GM19438 (cell line): ENCODE results near the gene LENG9.
"Not testable (repeated sequence)": the region's sequence is repeated elsewhere in the genome, so short reads cannot be mapped to it uniquely, and the experiment has no call there.

Source experiments
- ATAC-seq: cut with Tn5 transposase; IDR thresholded peaks from one replicate; pipeline ENCODE4 v1.9.1; 2021; ENCODE audit warnings: low read depth; ENCODE audit not compliant: unreplicated experiment

The LENG9 gene

DNA sequence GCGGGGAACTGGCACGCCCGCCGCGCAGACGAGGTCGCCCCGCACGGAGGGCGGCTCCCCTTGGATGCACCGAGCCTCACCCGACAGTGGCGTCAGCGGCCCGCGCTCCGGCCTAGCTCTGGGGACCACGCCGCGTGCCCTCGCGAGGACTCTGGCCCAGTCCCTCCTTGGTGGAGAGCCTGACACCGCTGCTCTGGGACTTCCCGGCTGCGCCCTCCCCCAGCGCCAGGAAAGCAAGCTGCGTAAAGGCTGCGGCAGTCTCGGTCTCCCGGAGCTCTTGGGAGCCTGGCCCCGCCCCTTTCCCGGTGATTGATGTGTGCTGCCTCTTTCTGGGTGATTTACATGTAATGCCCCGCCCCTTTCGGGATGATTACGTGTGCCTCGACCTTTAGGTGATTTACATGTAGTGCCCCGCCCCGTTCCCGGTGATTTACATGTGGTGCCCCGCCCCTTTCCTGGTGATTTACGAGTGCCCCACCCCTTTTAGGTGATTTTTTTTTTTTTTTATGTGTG, at the start of gene LENG9:
Gene LENG9, minus strand, starts transcription at position 248 of the 513 bp plus-strand sequence. CDS start 252 bp downstream, outside the sequence.
- peak; percentile 48 for ATAC-seq

DNA sequence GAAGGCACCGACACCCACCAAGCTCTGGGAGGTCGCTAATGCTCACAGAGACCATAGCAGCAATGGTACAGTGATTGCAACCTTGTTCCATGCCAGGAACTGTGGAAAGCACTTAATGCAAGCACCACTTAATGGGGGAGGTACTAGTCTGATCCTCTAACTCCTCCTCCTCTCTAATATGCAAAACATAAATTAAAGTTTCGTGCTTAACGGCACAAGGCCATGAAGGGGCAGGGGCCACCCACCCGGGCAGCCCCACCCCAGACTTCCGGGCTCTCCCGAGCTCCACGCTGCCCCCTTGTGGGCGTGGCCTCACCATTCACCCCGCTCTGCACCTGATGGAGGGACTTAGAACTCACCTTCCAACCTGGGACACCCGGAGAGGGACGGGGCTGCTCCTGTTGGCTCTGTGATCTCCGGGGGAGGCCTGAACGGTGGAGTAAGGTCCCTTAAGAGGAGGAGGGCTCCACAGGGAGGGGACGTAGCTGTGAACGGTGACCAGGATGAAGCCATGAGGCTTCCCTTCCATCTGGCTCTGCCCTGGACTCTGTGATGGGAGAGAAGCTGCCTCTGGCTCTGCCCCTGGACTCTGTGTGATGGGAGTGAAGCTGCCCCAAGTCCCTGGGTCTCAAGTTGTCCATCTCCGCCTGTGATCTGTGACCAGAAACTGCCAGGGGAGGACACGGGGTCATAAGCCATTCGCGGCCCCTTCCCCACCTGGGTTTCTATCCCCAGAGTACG, 45.8 kb upstream of the LENG9 start:
- not testable (repeated sequence) for ATAC-seq

DNA sequence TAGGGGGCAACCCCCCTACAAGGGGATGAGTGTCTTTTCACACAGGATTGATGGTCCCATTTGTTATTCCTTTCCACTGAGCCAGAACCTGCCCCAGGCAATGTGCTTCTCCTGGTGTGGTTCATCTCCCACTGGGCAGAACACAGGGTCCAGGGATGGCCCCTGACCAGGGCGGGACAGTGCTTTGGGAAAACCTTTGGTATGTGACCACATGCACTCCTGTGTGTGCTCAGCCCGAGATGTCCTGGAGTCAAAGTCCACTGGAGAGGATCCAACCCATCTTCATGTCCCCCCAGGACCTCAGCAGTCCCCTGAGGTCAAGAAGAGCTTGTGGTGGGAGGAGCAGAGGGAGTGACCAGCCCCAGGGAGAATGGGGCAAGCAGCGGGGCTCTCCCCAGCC, 44.9 kb upstream of the LENG9 start:
- ATAC-seq, result not testable (repeated sequence)

DNA sequence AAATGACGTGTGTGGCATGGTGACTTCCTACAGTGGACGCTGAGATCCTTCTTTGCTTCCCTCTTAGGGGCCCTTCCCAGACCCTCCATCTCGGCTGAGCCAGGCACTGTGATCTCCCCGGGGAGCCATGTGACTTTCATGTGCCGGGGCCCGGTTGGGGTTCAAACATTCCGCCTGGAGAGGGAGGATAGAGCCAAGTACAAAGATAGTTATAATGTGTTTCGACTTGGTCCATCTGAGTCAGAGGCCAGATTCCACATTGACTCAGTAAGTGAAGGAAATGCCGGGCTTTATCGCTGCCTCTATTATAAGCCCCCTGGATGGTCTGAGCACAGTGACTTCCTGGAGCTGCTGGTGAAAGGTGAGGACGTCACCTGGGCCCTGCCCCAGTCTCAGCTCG, 44.2 kb upstream of the LENG9 start:
- ATAC-seq, result no peak

DNA sequence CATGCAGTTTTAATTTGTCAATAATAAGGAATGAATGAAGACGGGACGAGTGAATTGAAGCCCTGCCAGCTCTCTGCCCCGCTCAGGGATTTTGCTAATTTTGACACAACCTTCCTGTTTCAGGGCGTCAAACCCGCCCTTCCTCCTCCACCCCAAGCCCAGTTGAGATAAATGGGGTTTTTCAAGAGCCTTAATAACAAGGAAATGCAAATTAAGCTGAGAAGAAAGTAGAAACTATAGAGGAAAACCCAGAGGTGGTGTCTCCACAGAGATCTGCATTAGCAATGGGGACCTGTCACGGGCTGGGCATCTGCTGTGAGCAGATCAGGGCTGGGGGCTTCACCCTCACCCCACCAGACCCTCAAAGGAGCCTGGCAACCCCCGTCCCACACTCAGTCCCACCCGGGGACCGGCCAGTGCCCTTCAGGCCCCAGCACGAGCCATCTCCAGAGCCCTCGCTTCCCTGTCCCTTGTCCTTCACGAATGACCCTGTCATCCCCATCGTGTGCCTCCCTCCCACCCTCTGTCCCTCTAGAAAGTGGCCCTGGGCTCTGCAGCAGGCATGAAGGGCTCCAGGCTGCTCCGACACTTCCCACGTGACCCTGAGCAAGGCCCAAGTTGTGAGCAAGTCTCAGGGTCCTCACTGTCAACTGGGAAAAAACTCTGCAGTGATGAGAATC, 43.6 kb upstream of the LENG9 start:
- not testable (repeated sequence) for ATAC-seq

DNA sequence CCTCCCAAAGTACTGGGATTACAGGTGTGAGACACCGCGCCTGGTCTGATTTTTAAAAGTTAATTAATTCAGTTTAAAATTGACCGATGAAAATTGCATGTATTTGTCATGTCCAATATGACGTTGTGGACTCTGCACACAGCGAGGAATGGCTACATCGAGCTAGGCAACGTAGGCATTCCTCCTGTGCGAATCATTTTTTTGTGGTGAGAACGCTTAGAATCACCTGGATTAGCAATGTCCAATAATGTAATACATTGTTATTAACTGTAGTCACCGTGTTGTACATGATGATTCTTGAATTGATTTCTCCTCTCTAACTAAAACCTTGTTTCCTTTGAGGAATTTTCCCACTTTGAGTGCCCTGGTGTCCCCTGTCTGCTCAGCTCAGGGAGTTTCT, 42.5 kb upstream of the LENG9 start:
- ATAC-seq, result no peak

DNA sequence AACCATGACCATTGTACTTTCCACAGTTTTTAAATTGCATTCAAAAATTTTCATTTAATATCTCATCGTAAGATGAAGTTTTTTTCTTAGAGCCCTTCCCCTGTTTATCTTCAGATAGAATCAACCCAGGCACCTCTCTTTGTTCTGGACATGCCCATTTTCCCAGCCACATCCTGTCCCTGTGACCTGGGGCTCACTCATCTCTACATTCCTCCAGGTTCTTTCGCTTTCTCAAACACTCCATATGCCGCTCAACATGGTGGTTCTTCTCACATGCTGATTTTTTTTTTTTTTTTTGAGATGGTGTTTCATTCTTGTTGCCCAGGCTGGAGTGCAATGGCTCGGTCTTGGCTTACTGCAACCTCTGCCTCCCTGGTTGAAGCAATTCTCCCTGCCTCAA, 42.0 kb upstream of the LENG9 start:
- ATAC-seq, result not testable (repeated sequence)

DNA sequence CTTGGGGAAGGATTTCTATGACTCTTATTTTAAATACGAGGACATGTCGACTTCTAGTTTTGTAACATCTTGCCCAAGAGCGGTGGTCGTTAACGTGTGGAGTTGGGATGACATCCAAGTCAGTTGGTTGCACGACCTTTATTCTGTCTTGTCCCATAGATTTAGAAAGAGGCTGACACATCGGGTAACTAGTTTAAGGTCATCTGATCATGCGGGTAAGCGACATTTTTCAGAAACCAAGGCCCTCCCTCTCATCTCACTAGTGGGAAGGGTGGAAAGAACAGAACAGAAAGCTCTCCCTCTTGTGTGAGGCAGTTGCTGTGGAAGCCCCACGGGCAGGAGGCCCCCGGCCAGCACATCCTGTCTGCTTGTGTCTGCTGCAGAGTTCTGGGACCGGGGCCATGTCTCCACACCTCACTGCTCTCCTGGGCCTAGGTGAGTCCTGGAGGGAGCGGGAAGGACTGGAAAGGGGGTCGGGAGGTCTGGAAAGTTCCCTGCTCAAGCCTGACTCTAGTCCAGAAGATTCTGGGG, 39.0 kb upstream of the LENG9 start, which contains the start of gene LAIR2:
Gene LAIR2, plus strand, starts transcription at position 314 of the 531 bp plus-strand sequence. Its CDS starts 88 bp downstream, at position 402.
- no peak for ATAC-seq

DNA sequence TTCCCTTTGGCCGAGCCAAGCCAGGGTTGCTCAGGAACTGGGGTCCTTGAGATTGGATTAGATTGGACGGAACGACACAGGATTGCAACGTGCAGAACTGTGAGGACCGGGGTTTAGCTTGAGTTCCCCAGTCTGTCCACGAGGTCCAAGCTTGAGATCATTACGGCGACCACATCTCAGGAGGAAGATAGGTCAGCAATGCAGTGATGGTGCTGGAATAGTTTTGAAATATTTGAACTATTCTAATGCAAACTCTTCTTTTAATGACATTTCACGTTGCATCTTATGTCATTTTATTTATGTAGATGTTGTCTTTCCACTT, 34.8 kb upstream of the LENG9 start:
- not testable (repeated sequence) for ATAC-seq

DNA sequence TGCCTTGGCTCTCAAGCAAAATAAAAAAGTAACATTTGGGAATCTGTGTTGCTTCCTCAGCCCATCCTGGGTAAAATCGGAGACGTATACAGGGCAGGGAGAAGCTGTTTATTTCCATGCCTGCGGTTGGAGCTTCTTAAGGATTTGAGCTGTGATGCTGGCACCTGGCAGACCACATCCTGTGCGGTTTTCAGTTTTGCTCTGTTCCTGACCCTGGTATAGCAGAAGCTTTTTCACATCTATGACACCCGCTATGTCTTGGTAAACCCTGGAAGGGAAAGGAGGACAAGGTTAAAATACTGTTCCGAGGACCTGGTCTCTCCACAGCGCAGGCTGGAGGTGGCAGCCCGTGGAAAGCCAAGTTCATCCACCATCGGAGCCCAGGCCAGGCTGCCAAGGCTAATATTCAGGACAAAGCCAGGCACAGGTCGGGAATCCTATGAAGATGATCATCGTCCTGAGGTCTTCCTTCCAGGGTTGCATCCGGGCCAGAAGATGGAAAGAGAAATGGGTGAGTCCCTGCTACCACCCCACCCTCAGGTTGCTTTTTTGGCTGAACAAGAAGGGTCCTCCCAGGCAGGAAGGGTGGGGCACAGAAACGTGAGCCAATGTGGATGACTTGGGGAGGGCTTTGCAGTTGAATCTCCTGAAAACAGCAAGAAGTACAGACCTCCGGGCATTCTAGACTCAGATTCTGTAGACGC, 34.3 kb upstream of the LENG9 start:
- not testable (repeated sequence) for ATAC-seq

DNA sequence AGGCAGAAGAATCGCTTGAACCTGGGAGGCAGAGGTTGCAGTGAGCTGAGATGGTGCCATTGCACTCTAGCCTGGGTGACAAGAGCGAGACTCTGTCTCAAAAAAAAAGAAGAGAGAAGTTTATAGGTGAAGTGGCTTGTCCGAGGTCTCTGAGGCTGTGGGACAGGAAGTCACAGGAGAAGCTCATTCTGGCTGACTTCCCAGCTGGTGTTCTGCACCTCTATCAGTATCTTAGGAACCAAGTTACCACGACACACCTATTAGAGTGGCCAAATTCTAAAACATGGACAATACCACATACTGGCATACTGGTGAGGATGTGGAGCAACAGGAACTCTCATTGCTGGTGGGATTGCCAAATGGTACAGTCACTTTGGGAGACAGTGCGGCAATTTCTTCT, 31.7 kb upstream of the LENG9 start:
- not testable (repeated sequence) for ATAC-seq

DNA sequence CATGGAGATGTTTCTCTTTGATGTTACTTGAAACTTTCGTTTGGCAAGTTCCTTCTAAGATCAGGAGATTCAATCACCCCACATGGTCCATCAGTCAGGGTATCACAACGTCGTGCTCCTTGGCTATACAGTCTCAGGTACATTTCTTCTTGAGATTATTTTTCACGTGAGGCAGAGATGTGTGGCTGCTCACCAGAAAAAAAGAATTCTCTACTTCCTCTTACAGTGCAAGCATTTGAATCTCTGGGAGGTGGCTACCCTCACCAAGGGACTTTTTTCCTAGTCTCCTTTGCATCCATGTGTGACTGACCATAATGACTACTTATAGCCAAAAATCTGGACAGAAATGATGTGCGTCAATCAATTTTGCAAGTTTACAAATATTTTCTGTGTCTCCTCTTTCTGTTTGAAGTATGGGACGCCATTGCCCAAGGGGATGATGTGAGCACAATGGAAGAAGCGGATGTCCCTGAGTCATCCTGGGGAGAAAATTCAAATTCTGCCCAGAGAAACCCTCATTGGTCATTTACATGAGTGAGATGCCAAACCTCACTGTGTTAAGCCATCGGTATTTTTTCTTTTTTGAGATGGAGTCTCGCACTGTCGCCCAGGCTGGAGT, 30.5 kb upstream of the LENG9 start:
- no peak for ATAC-seq

DNA sequence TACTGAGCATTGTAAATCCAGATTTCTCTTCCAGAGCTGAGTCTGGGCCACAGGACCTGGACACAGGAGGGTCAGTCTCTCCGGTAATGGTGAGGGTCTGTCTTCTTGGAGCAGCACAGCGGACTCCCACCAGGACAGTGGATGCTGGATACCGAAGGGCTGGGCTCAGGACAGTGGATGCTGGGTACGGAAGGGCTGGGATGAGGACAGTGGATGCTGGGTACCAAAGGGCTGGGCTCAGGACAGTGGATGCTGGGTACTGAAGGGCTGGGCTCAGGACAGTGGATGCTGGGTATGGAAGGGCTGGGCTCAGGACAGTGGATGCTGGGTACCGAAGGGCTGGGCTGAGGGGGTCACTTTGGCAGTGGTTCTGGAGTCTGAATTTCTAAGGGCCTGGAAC, 29.5 kb upstream of the LENG9 start:
- not testable (repeated sequence) for ATAC-seq

DNA sequence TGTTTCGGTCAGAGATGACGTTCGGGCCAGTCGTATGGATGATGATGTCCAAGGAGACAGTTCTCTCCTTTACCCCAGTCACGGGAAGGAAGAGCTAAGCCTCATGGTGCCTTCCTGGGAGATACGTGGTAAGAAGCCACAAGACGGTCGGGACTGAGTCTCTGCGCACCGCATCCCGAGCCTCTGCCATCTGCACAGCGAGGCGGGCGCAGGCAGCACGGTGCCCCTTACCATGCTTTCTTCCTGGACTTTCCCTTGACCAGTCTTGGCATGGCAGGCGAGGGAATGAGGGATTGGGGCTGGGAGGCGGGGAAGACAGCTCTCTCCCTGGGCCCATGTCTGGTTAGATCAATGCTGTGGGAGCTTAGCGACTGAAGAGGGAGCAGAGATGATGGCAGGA, 29.0 kb upstream of the LENG9 start:
- ATAC-seq, result no peak

DNA sequence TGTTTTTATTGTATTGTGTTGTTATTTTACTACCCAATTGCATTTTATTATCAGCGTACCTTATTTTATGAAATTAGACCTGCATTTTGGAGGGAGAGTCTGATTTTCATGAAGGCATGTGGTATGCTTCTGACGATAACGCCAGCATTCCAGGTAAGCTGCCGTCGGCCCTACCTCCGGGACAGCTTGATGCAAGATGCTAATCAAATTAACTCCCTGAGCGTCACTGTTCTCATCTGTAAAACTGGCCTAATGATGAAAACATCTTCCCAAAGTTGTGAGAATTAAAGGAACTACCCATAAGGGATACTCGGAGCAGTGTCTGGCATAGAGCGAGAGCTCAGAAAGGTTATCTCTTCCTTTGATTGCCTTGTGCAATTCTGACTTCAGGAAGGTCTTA, 26.2 kb upstream of the LENG9 start:
- no peak for ATAC-seq

DNA sequence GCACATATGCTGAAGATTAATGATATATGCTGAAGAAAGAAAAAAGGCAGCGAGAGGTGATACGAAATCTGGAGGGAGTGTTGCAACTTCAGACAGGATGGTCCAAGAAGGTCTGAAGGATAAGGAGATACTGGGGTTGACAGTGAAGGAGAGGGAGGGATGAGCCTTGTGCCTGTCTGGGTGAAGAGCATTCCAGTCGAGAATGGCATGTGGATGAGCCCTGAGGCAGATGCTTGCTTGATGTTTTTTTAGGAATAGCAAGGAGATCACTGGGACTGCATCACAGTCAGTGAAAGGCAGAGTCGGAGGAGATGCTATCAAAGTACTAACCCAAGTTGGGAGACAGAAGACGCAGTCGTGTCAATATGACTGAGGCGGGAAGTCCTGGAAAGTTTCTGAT, 25.8 kb upstream of the LENG9 start:
- no peak for ATAC-seq

DNA sequence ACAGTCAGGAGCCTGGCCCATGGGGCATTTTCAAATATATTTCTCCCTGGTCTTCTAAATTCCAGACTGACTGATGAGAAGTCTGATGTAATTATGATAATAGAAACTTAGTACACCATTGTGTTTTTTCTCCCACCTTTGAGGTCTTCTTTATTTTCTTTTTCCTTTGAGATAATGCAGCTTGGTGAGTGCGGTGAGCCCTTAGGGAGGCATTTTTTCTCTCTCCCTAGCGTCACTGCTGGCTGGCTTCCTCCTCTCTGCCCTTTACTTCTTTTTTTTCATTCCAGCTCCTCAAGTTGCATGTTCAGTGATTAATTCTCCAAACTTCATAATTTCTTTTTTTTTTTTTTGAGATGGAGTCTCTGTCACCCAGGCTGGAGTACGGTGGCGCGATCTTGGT, 22.3 kb upstream of the LENG9 start:
- no peak for ATAC-seq

DNA sequence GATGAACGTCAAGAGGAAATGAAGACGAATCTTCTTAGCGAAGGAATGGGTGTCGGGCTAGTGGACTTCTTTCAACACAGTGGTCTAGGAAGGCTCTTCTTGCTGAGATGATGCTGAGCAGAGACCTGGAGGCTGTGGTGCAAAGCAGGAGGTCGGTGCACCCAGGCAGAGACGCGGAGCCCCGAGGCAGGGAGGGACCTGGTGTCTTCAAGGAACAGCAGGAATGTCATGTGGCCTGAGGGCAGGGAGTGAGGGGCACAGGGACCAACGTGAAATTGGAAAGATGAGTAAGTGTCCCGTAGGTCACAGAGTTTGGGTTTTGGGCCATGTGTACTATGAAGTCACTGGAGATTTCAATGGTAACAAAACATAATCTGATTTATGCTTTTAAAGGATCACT, 20.9 kb upstream of the LENG9 start:
- ATAC-seq, result no peak

DNA sequence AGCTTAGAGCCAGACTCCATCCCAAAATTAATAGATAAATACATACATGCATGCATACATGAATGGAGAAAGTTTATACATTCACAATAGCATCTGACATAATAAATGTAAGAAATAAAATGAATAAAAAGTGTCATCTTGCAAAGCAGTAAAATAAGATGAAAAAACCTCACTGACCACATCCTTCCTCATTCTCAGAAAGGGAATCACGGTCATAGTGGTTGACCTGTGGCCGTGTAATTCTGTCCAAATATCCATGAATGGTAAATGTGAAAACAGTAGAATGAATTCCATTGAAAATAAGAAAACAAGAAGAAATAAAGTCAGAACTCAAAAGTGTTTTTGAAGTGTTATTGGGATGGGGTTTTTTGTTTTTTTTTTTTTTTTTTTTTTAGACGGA, 19.3 kb upstream of the LENG9 start:
- no peak for ATAC-seq

DNA sequence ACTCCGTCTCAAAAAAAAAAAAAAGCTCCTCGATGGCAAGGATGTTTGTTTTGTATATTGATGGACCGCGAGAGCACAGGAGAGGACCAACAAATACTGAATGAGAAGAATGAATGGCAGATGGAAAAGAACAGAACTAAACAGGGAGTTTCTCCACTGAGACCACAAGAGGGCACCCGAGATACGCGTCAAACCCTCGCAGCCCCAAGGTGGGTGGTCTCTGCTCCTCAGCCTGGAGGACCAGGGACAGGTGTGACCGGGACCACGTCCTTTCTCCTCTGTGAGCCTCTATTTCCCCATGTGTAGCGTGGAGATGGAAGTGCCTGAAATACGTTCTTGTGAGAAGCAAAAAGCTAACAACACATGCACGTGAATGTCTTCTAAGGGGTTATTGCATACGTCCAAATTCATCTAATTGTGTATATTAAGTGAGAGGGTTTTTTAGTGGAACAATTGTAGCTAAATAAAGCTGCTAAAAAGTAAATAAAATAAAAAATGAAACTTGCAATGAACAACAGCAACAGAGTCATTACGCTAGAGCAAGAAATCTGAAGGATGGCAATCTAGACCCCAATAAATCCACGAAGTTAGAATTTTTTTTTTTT, 17.9 kb upstream of the LENG9 start:
- no peak for ATAC-seq
